ENCODE measurements around the gene PPP6R2. TPM values are rescaled to one million over a fixed set of nuclear protein-coding genes. Genes with fewer than 3 reads are reported as not detected.
A peak's percentile ranks its signal among the peaks of the same experiment; 100 is the strongest.
"Not testable (repeated sequence)": the region's sequence is repeated elsewhere in the genome, so short reads cannot be mapped to it uniquely, and the experiment has no call there.

Gene PPP6R2
- total RNA-seq, 1 experiment from 2014 or later, result 60.6 TPM

GRCh38 chr22:50320116-50320515 lies 23.0 kb upstream of the PPP6R2 start:
- no peaks in the 10 kb centered on the region for H3K36me3 ChIP-seq
- no peaks in the 10 kb centered on the region for H3K4me1 ChIP-seq
- no peak overlapping the region for H3K27ac ChIP-seq
- no peaks in the 10 kb centered on the region for H3K9me3 ChIP-seq (replicated peaks)
- DNase-seq, result no peak
- no peak overlapping the region for H3K4me3 ChIP-seq
- H3K27me3 ChIP-seq, result peaks cover 15% of the 10 kb centered on the region

- DNase-seq, result no peak
- H3K9me3 ChIP-seq (replicated peaks), result no peaks in the 10 kb centered on the region
- no peaks in the 10 kb centered on the region for H3K36me3 ChIP-seq
Observed at GRCh38 chr22:50320671-50321325, 22.3 kb upstream of the PPP6R2 start.

DNA sequence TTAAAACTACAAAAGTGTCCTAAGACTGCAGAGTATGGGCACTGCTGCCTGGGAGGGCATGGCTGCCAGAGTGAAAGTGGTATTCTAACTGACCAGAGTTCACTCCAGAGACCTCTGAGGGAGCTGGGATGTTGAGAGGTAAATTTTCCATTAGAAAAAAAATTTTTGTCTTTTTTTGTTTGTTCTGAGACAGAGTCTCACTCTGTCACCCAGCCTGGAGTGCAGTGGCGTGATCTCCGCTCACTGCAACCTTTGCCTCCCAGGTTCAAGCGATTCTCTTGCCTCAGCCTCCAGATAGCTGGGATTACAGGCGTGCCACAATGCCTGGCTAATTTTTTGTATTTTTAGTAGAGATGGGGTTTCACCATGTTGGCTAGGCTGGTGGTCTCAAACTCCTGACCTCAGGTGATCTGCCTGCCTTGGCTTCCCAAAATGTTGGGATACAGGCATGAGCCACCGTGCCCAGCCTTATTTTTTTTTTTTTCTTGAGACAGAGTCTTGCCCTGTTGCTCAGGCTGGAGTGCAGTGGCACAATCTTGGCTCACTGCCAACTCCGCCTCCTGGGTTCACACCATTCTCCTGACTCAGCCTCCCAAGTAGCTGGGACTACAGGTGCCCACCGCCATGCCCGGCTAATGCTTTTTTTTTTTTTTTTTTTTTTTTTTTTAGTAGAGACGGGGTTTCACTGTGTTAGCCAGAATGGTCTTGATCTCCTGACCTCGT lies 20.6 kb upstream of the PPP6R2 start:
- not testable (repeated sequence) for H3K27ac ChIP-seq; H3K4me1 ChIP-seq; DNase-seq; H3K9me3 ChIP-seq (replicated peaks); H3K4me3 ChIP-seq; H3K27me3 ChIP-seq; H3K36me3 ChIP-seq

More at GRCh38 chr22:50320671-50321325, 22.3 kb upstream of the PPP6R2 start:
- Histone ChIP-seq H3K4me1 (no peaks in the 10 kb centered on the region; the same call in 1 of the 2 replicates), H3K27ac (no peak overlapping the region), H3K27me3 (peaks cover 12% of the 10 kb centered on the region), H3K4me3 (no peak overlapping the region)

GRCh38 chr22:50323900-50324299 lies 19.2 kb upstream of the PPP6R2 start:
- H3K9me3 ChIP-seq (replicated peaks), result no peaks in the 10 kb centered on the region
- no peak for DNase-seq
- H3K36me3 ChIP-seq, result no peaks in the 10 kb centered on the region
- H3K27ac ChIP-seq, result no peak overlapping the region
- H3K4me3 ChIP-seq, result no peak overlapping the region
- peaks cover 9% of the 10 kb centered on the region for H3K27me3 ChIP-seq
- peaks cover 4% of the 10 kb centered on the region; the same call in 1 of the 2 replicates for H3K4me1 ChIP-seq

DNA sequence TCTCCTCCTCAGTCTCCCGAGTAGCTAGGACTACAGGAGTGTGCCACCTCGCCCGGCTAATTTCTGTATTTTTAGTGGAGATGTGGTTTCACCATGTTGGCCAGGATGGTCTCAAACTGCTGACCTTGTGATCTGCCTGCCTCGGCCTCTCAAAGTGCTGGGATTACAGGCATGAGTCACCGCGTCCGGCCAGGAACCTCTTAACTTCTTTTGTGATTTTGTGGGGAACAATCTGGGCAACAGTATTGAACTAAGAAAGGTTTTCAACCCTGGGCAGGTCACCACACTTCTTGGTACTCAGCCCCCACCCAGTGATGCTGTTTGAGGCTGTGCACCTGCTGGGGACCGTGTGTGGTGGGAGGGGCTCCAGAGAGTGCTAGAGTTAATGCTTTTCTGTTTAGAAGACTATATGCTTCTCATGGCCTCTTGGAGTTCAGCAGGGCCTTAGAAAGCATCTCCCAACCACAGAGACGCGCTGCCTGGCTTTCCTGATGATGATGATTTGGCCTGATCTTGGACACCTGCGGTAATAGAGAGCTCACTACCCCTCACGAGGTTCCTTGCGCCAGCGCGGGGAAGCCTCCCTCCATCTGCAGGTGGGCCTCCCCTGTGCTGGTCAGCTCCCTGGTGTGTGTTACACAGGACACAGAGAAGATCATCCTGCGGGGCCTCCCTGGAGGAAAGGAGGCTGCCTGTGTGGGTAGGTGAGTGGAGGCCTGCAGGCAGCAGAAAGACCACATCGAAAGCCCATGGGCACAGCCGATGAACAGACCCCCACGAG lies 17.5 kb upstream of the PPP6R2 start:
- Histone ChIP-seq H3K36me3 (no peaks in the 10 kb centered on the region), H3K27me3 (peaks cover 9% of the 10 kb centered on the region), H3K9me3 (replicated peaks) (no peaks in the 10 kb centered on the region), H3K4me1 (peaks cover 4% of the 10 kb centered on the region; the same call in 1 of the 2 replicates), H3K4me3 (no peak overlapping the region), H3K27ac (no peak overlapping the region)
- DNase-seq, result peak in 1 of 2 experiments; percentile 11

DNA sequence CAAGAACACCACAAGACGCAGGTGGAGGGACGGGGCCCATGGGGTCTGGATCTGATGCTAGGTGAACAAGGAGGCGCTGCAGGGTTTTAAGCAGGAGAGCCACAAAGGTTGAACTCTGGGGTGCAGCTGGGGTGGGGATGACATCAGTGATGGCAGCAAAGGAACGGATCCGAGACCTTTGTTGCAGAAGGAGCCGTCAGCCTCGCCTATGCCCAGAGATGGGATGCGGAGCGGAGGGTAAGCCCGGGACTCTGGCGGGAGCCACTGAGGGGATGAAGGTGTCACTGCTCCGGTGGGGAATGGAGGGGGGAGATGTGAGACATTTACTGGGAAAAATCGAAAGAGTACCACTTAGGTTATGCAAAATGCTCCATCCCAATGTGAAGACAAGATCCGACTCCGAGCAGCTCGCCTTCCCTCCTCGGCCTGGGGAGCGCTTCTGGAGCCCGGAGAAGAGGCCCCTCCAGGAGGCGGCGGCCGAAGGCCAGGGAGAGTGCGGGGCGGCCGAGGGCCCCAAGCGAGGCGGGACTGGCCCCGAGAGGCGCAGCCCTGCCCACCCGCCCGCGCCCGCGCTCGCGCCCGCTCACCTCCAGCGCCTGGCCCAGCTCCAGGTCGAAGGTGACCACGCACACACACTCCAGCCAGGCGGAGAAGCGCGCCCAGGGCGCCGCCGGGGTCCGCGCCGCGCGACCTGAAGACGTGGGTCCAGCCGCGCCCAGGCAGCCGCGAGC lies 16.7 kb upstream of the PPP6R2 start:
- H3K27me3 ChIP-seq, result peaks cover 9% of the 10 kb centered on the region
- H3K9me3 ChIP-seq (replicated peaks), result no peaks in the 10 kb centered on the region
- no peak for DNase-seq
- H3K4me1 ChIP-seq, result peaks cover 4% of the 10 kb centered on the region; the same call in 1 of the 2 replicates
- peak overlapping the region; percentile 83 for H3K4me3 ChIP-seq
- no peak overlapping the region for H3K27ac ChIP-seq
- H3K36me3 ChIP-seq, result no peaks in the 10 kb centered on the region

DNA sequence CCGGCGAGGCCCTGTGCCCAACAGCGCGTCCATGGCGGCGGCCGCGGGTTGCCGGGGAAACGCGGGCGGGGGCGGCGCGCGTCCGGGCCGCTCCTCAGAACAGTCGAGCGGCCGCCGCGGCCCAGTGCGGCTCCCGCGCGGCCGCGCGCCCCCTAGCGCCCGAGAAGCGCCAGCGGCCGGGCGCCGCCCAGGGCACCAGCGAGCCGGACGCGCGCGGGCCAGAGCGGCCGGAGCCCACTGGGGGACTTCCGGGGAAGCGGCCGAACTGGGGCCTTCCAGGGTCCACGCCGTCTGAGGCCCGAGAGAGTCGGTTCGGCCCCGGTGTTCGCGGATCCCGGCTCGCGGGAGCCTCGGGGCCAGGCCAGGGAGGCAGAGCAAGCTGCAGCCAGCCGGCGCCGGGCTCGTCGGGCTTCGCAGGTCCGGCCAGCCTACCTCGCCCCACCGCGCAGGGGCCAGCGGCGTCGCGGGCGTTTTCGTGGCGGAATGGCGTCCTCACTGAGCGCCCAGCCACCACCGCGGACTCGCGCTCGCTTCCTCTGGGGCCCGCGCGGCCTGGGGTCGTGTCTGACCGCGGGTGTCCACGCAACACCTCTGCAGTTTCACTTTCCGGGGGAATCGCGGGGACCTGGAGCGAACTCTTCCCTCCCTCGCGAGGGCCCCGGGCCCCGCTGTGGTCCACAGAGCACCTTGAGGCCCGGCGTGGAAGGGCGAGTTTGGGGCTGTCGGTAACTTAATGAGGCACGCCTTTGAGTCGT lies 16.0 kb upstream of the PPP6R2 start, which contains the start of gene DENND6B:
Gene DENND6B (minus strand): TSS at position 57 of the 755 bp plus-strand sequence. CDS start 24 bp downstream, at position 33.
- peak within 1 kb of the TSS; percentile 83 for H3K4me3 ChIP-seq
- peaks cover 9% of the 10 kb centered on the region for H3K27me3 ChIP-seq
- H3K4me1 ChIP-seq, result peaks cover 4% of the 10 kb centered on the region; the same call in 1 of the 2 replicates
- no peaks in the 10 kb centered on the region for H3K9me3 ChIP-seq (replicated peaks)
- H3K27ac ChIP-seq, result peak within 1 kb of the TSS; percentile 75
- no peaks in the 10 kb centered on the region for H3K36me3 ChIP-seq
- peak; percentile 81 to 91 for DNase-seq

- Histone ChIP-seq H3K27ac (peak overlapping the region; percentile 75; the same call in 1 of the 2 replicates), H3K27me3 (peaks cover 9% of the 10 kb centered on the region), H3K4me3 (peak overlapping the region; percentile 83), H3K4me1 (peaks cover 4% of the 10 kb centered on the region; the same call in 1 of the 2 replicates), H3K9me3 (replicated peaks) (no peaks in the 10 kb centered on the region), H3K36me3 (no peaks in the 10 kb centered on the region)
- no peak for DNase-seq
Observed at GRCh38 chr22:50327711-50328019, 15.5 kb upstream of the PPP6R2 start.

DNA sequence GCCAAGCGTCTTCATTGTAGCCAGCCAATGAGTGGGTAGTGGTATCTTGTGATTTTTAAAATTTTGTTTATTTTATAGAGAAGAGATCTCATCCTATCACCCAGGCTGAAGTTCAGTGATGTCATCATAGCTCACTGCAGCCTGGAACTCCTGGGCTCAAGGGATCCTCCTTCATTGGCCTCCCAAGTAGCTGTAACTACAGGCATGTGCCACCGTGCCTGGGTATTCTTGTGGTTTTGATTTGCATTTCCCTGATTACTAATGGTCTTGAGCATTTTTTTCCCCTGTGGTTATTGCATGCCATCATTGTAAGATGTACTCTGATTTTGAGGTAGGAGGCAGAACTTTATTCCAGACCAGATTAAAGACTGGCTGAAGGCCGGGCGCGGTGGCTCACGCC lies 13.9 kb upstream of the PPP6R2 start:
- DNase-seq, result no peak
- Histone ChIP-seq H3K9me3 (replicated peaks) (no peaks in the 10 kb centered on the region), H3K27me3 (peaks cover 9% of the 10 kb centered on the region), H3K36me3 (no peaks in the 10 kb centered on the region), H3K4me1 (peaks cover 4% of the 10 kb centered on the region; the same call in 1 of the 2 replicates), H3K4me3 (no peak overlapping the region), H3K27ac (no peak overlapping the region)

- not testable (repeated sequence) for H3K9me3 ChIP-seq (replicated peaks); H3K4me1 ChIP-seq
Observed at GRCh38 chr22:50334433-50334832, 8.7 kb upstream of the PPP6R2 start.

GRCh38 chr22:50337262-50338041 lies 5.7 kb upstream of the PPP6R2 start:
- no peak overlapping the region for H3K27ac ChIP-seq
- H3K36me3 ChIP-seq, result no peaks in the 10 kb centered on the region
- no peaks in the 10 kb centered on the region for H3K4me1 ChIP-seq
- H3K27me3 ChIP-seq, result no peaks in the 10 kb centered on the region
- H3K9me3 ChIP-seq (replicated peaks), result no peaks in the 10 kb centered on the region
- no peak for DNase-seq
- no peak overlapping the region for H3K4me3 ChIP-seq

More at GRCh38 chr22:50334433-50334832, 8.7 kb upstream of the PPP6R2 start:
- H3K4me3 ChIP-seq, DNase-seq, H3K36me3 ChIP-seq, H3K27me3 ChIP-seq, H3K27ac ChIP-seq: not testable (repeated sequence)

DNA sequence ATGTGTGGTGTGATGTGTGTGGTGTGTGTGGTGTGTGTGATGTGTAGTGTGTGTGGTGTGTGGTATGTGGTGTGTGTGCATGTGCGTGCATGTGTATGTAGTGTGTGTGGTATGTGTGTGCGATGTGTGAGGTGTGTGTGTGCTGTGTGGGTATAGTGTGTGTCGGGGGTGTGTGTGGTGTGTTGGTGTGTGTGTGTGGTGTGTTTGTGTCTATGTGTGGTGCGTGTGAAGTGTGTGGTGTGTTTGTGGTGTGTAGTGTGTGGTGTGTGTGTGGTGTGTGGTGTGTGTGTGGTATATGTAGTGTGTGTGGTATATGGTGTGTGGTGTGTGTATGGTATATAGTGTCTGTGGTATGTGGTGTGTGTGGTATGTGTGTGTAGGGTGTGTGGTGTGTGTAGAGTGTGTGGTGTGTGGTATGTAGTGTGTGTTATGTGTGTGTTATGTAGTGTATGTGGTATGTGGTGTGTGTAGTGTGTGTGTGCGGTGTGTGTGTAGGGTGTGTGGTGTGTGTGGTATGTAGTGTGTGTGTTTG lies 5.0 kb upstream of the PPP6R2 start:
- no peak for DNase-seq
- no peaks in the 10 kb centered on the region for H3K4me1 ChIP-seq
- H3K27ac ChIP-seq, result no peak overlapping the region
- no peaks in the 10 kb centered on the region for H3K36me3 ChIP-seq
- no peaks in the 10 kb centered on the region for H3K9me3 ChIP-seq (replicated peaks)
- no peaks in the 10 kb centered on the region for H3K27me3 ChIP-seq
- H3K4me3 ChIP-seq, result no peak overlapping the region

- H3K27me3 ChIP-seq, result no peaks in the 10 kb centered on the region
- H3K9me3 ChIP-seq (replicated peaks), result no peaks in the 10 kb centered on the region
- no peaks in the 10 kb centered on the region for H3K36me3 ChIP-seq
- no peak overlapping the region for H3K27ac ChIP-seq
- no peaks in the 10 kb centered on the region for H3K4me1 ChIP-seq
- no peak overlapping the region for H3K4me3 ChIP-seq
- DNase-seq, result no peak
Observed at GRCh38 chr22:50338860-50339462, 4.2 kb upstream of the PPP6R2 start.

All from SJCRH30 (cell line).